OCI-LY1 (cell line): ENCODE results near the gene MLXIPL.

Experiments used
- H2AFZ ChIP-seq: fragments of 200-600 bp; sonication (generic), shearing (Covaris generic); 2 replicates; pipeline ENCODE4 v1.6.0; 2014; ENCODE audit warnings: antibody characterized with exemption, mild to moderate bottlenecking, low read length
- H3F3A ChIP-seq: fragments of 200-600 bp; sonication (generic), shearing (Covaris generic); 2 replicates; pipeline ENCODE4 v1.6.0; 2014; ENCODE audit warnings: mild to moderate bottlenecking, antibody characterized with exemption, low read length, moderate library complexity; ENCODE audit not compliant: insufficient read depth
- H3K27ac ChIP-seq: fragments of 200-600 bp; sonication (generic); 2 replicates; pipeline ENCODE4 v1.5.1; 2014; ENCODE audit warnings: low read length, mixed run types, mild to moderate bottlenecking, low read depth; ENCODE audit not compliant: poor library complexity, severe bottlenecking
- H3K27me3 ChIP-seq: fragments of 200-600 bp; sonication (generic); 2 replicates; pipeline ENCODE4 v1.6.0; 2014; ENCODE audit warnings: antibody characterized with exemption, mild to moderate bottlenecking, low read length, moderate library complexity; ENCODE audit not compliant: insufficient read depth
- H3K36me3 ChIP-seq: fragments of 200-600 bp; sonication (generic); 2 replicates; pipeline ENCODE4 v1.6.1; 2014; ENCODE audit warnings: mild to moderate bottlenecking, antibody characterized with exemption, low read length, moderate library complexity, mixed read lengths; ENCODE audit not compliant: insufficient read depth
- H3K4me1 ChIP-seq: fragments of 200-600 bp; sonication (generic); 2 replicates; pipeline ENCODE4 v1.5.1; 2014; ENCODE audit warnings: mild to moderate bottlenecking, low read length, moderate library complexity; ENCODE audit not compliant: insufficient read depth, severe bottlenecking
- H3K4me2 ChIP-seq: fragments of 200-600 bp; sonication (generic), shearing (Covaris generic); 2 replicates; pipeline ENCODE4 v1.6.1; 2014; ENCODE audit warnings: low read length
- H3K4me3 ChIP-seq: fragments of 200-600 bp; sonication (generic); 2 replicates; pipeline ENCODE4 v1.5.1; 2014; ENCODE audit warnings: low read length, low read depth, mild to moderate bottlenecking, mixed read lengths; ENCODE audit not compliant: poor library complexity, severe bottlenecking
- H3K79me2 ChIP-seq: fragments of 200-600 bp; shearing (Covaris generic); 2 replicates; pipeline ENCODE4 v1.6.1; 2016; ENCODE audit warnings: mixed run types, low read length, mixed read lengths; ENCODE audit not compliant: insufficient read depth
- H3K9ac ChIP-seq: fragments of 200-600 bp; sonication (generic), shearing (Covaris generic); 2 replicates; pipeline ENCODE4 v1.6.1; 2014; ENCODE audit warnings: mild to moderate bottlenecking, low read length, mixed read lengths
- H3K9me2 ChIP-seq: fragments of 200-600 bp; sonication (generic), shearing (Covaris generic); 2 replicates; pipeline ENCODE4 v1.6.1; 2014; ENCODE audit warnings: low read depth, mild to moderate bottlenecking, low read length, mixed read lengths
- H3K9me3 ChIP-seq: fragments of 200-600 bp; shearing (Covaris generic); 2 replicates; pipeline ENCODE4 v1.6.1; 2014; ENCODE audit warnings: low read length, mixed read lengths
- H4K20me1 ChIP-seq: fragments of 200-600 bp; sonication (generic), shearing (Covaris generic); 2 replicates; pipeline ENCODE4 v1.6.0; 2016; ENCODE audit warnings: mild to moderate bottlenecking, low read length; ENCODE audit not compliant: insufficient read depth
- EZH2 ChIP-seq: fragments of 200-600 bp; sonication (generic), shearing (Covaris generic); IDR thresholded peaks from 2 replicates; pipeline ENCODE4 v1.8.0; 2017; ENCODE audit warnings: borderline replicate concordance, mixed run types, mild to moderate bottlenecking, antibody characterized with exemption, low read length, moderate library complexity, mixed read lengths
- TF ChIP-seq, protein P1 (sequence below): fragments of 200-600 bp; sonication (generic), shearing (Covaris generic); IDR thresholded peaks from 2 replicates; pipeline ENCODE4 v1.5.1; 2017; ENCODE audit warnings: mild to moderate bottlenecking, antibody characterized with exemption, low read length, moderate library complexity, mixed read lengths

Gene MLXIPL

GRCh38 chr7:73595358-73595757 lies 29.0 kb downstream of the MLXIPL start:
- Histone ChIP-seq H3K27me3 (peaks cover 14% of the 10 kb centered on the region), H4K20me1 (no peaks in the 10 kb centered on the region), H3K9ac (no peak overlapping the region), H3K79me2 (no peaks in the 10 kb centered on the region), H3K4me2 (no peak overlapping the region), H3K4me3 (no peak overlapping the region), H2AFZ (no peak overlapping the region), H3K4me1 (no peaks in the 10 kb centered on the region), H3K9me2 (no peaks in the 10 kb centered on the region), H3K27ac (no peak overlapping the region), H3K36me3 (no peaks in the 10 kb centered on the region), H3F3A (no peaks in the 10 kb centered on the region), H3K9me3 (no peaks in the 10 kb centered on the region)
- TF ChIP-seq EZH2 = no peak
- TF ChIP-seq, protein P1, sequence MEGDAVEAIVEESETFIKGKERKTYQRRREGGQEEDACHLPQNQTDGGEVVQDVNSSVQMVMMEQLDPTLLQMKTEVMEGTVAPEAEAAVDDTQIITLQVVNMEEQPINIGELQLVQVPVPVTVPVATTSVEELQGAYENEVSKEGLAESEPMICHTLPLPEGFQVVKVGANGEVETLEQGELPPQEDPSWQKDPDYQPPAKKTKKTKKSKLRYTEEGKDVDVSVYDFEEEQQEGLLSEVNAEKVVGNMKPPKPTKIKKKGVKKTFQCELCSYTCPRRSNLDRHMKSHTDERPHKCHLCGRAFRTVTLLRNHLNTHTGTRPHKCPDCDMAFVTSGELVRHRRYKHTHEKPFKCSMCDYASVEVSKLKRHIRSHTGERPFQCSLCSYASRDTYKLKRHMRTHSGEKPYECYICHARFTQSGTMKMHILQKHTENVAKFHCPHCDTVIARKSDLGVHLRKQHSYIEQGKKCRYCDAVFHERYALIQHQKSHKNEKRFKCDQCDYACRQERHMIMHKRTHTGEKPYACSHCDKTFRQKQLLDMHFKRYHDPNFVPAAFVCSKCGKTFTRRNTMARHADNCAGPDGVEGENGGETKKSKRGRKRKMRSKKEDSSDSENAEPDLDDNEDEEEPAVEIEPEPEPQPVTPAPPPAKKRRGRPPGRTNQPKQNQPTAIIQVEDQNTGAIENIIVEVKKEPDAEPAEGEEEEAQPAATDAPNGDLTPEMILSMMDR = no peak

DNA sequence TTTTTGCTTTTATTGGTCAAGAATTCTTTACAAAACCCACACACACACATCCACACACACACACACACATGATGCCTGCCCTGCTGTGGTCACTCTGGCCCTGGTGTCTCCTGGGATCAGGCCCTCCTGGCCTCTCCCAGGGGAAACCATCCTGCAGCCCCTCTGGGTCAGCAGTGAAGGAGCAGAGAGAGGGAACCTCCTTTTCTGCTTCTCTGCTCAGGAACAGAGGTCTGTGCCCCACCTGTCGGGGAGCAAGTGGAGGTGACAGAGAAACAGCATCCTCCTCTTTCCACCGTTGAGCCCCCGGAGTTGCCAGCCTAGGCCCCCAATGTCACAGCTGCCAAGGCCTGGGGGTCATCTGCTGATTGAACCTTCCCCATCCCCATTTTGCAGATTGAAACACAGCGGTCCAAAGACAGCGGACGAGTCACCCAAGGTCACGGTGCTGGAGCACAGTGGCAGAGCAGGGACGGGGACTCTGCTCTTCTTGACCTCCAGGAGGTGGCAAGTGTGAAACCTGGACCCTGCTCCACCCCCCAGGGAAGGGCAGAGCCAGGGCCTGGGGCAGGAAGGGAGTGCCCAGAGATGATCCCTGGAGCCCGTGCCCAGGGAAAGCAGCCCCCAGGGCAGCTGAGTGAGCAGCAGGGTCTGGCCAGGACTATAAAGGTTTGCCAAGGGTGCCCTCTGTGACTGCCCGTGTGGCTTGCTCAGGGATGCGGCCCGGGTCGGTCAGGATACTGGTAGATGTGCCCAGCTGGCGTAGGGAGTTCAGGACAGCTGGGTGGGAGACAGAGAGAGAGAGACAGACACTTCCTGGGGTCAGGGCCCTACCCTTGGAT lies 30.9 kb downstream of the MLXIPL start:
- Histone ChIP-seq H3K27me3 (peaks cover 13% of the 10 kb centered on the region), H3K9ac (no peak overlapping the region)

DNA sequence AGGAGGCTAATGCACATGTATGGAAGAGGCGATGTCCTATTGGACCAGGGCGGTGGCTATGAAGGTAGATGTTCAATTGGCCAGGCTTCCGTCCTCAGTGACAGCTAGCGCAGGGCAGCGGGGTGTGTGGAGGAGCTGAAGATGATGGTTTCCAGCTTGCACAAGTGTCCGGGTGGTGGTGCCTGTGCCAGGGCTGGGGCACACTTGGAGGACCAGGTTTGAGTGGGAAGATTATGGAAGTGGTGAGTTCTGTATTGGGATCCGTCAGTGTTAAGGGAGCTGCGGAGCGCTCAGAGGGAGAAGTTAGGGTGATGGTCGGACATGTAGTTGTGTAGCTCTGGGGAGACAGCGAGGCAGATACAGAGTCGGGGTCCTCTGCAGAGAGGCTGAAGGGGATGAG lies 37.4 kb downstream of the MLXIPL start:
- H4K20me1 ChIP-seq = no peaks in the 10 kb centered on the region
- H3K4me2 ChIP-seq = no peak overlapping the region
- H3F3A ChIP-seq = no peaks in the 10 kb centered on the region
- no peak overlapping the region for H3K27ac ChIP-seq
- H3K9ac ChIP-seq = no peak overlapping the region
- H2AFZ ChIP-seq = no peak overlapping the region
- H3K27me3 ChIP-seq = no peaks in the 10 kb centered on the region; the same call in 1 of the 2 replicates
- no peaks in the 10 kb centered on the region for H3K79me2 ChIP-seq
- no peaks in the 10 kb centered on the region for H3K9me3 ChIP-seq
- peaks cover 5% of the 10 kb centered on the region for H3K4me1 ChIP-seq
- TF ChIP-seq, protein P1 = no peak
- no peak for TF ChIP-seq EZH2
- H3K36me3 ChIP-seq = no peaks in the 10 kb centered on the region
- H3K4me3 ChIP-seq = no peak overlapping the region
- no peaks in the 10 kb centered on the region for H3K9me2 ChIP-seq

More for the DNA sequence above, 30.9 kb downstream of the MLXIPL start:
- Histone ChIP-seq H3K4me2 (no peak overlapping the region), H3K4me1 (no peaks in the 10 kb centered on the region), H3K79me2 (no peaks in the 10 kb centered on the region), H2AFZ (no peak overlapping the region), H3K27ac (no peak overlapping the region), H3F3A (no peaks in the 10 kb centered on the region), H3K9me3 (no peaks in the 10 kb centered on the region), H4K20me1 (no peaks in the 10 kb centered on the region), H3K9me2 (no peaks in the 10 kb centered on the region), H3K36me3 (no peaks in the 10 kb centered on the region), H3K4me3 (no peak overlapping the region)
- TF ChIP-seq, protein P1 = peak; percentile 29; the same call in 1 of the 2 replicates
- TF ChIP-seq EZH2 = no peak
